ENCODE data around the gene IL27RA.

DNA sequence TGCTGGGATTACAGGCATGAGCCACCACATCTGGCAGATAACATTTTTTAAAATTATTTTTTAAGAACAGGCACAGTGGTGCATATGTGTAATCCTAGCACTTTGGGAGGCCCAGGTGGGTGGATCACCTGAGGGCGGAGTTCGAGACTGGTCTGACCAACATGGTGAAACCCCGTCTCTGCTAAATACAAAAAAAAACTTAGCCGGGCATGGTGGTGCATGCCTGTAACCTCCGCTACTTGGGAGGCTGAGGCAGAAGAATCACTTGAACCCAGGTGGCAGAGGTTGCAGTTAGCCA is 30.9 kb downstream of the IL27RA start:
- TF ChIP-seq, protein P1, sequence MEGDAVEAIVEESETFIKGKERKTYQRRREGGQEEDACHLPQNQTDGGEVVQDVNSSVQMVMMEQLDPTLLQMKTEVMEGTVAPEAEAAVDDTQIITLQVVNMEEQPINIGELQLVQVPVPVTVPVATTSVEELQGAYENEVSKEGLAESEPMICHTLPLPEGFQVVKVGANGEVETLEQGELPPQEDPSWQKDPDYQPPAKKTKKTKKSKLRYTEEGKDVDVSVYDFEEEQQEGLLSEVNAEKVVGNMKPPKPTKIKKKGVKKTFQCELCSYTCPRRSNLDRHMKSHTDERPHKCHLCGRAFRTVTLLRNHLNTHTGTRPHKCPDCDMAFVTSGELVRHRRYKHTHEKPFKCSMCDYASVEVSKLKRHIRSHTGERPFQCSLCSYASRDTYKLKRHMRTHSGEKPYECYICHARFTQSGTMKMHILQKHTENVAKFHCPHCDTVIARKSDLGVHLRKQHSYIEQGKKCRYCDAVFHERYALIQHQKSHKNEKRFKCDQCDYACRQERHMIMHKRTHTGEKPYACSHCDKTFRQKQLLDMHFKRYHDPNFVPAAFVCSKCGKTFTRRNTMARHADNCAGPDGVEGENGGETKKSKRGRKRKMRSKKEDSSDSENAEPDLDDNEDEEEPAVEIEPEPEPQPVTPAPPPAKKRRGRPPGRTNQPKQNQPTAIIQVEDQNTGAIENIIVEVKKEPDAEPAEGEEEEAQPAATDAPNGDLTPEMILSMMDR (IDR thresholded peaks at IDR 0.05) = no peak
- TF ChIP-seq POLR2AphosphoS5 (IDR thresholded peaks at IDR 0.05) (no peak), POLR2A (IDR thresholded peaks at IDR 0.05) (no peak)

All from stomach (tissue), 4 donors.